Glomerular visceral epithelial cell (primary cell): Measurements from ENCODE around the gene CEBPE.

Experiments
- DNase-seq: peaks from one replicate; pipeline ENCODE4 v3.0.0-alpha.2; 2016; ENCODE audit errors: extremely low spot score

CEBPE gene

GRCh38 chr14:23103581-23103980 lies 15.5 kb downstream of the CEBPE start:
- no peak for DNase-seq

- no peak for DNase-seq
Measured at GRCh38 chr14:23102801-23103200, 16.3 kb downstream of the CEBPE start.

- no peak for DNase-seq
Measured at GRCh38 chr14:23101986-23102625, 16.9 kb downstream of the CEBPE start.

GRCh38 chr14:23101213-23101970 lies 17.7 kb downstream of the CEBPE start:
- no peak for DNase-seq

- DNase-seq: no peak
Measured at GRCh38 chr14:23099212-23099861, 19.7 kb downstream of the CEBPE start.

GRCh38 chr14:23097786-23098185 lies 21.3 kb downstream of the CEBPE start:
- no peak for DNase-seq

- peak; percentile 100 for DNase-seq
Measured at GRCh38 chr14:23095196-23096108, 23.6 kb downstream of the CEBPE start, which contains the start of gene C14orf119. Gene C14orf119, plus strand, starts transcription at chr14:23095505. Its CDS starts 2,154 bp downstream, at chr14:23097659.

- DNase-seq: peak; percentile 87
Measured at GRCh38 chr14:23094666-23095195, 24.3 kb downstream of the CEBPE start, which contains the start of gene ACIN1. Gene ACIN1, minus strand, starts transcription at chr14:23095136. Its CDS starts 24 bp downstream, at chr14:23095112.

GRCh38 chr14:23093991-23094665 lies 24.9 kb downstream of the CEBPE start:
- no peak for DNase-seq

GRCh38 chr14:23093526-23093925 lies 25.5 kb downstream of the CEBPE start:
- no peak for DNase-seq

GRCh38 chr14:23093104-23093503 lies 26.0 kb downstream of the CEBPE start:
- DNase-seq: no peak

GRCh38 chr14:23091294-23092225 lies 27.5 kb downstream of the CEBPE start:
- DNase-seq: no peak

- no peak for DNase-seq
Measured at GRCh38 chr14:23090254-23090636, 28.8 kb downstream of the CEBPE start.

- no peak for DNase-seq
Measured at GRCh38 chr14:23089498-23090253, 29.4 kb downstream of the CEBPE start.

- DNase-seq: no peak
Measured at GRCh38 chr14:23086565-23086964, 32.5 kb downstream of the CEBPE start.

- DNase-seq: no peak
Measured at GRCh38 chr14:23085458-23085857, 33.6 kb downstream of the CEBPE start.

GRCh38 chr14:23080474-23080873 lies 38.6 kb downstream of the CEBPE start:
- DNase-seq: no peak

GRCh38 chr14:23079716-23080115 lies 39.3 kb downstream of the CEBPE start:
- no peak for DNase-seq

GRCh38 chr14:23078692-23079116 lies 40.4 kb downstream of the CEBPE start:
- peak; percentile 91 for DNase-seq
